Measurements from ENCODE around the gene APBA2. TPM values are rescaled to one million over a fixed set of nuclear protein-coding genes. Genes with fewer than 3 reads are reported as not detected.

Gene APBA2
- total and polyA plus RNA-seq, 3 donors from 2014 or later: 18.5 to 37.7 (median 29.5) TPM

DNA sequence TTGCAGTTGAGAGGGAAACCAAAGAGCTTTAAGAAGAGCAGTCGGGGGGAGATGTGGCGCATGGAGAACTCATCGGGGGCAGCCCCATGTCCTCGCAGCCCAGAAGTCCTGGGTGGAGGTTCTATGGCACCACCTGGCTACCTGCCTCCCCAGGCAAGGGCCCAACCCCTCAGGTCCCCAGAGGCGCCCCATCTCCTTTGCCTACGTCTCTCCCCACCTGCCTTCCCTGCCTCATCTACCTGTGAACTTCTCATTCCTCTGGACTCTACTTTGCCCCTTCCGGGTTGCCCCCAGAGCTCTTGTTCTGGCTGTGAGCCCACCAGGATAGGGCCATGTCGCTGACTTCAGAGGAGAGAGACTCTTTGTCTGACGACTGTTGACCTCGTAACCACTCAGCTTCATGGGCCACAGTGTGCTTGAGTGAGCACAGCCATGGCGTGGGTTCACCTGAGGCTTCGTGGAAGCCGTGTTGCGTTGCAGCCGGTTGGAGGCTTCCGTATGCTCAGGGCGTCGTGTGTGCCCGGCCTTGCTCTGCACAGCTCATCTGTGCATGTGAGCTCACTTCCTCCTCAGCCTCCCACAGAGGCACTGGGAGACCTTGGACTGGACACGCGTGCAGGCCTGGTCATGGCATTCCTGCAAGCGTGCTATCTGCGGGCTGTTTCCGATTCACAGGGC is 13.4 kb downstream of the APBA2 start:
- H3K9me3 ChIP-seq: no peaks in the 10 kb centered on the region
- 94% methylated on average over 23 to 24 of the region's 24 CpGs for WGBS, 2 donors
- DNase-seq: no peak
- intact Hi-C loops (cut with DNase I; ENCODE audit: low total_unique reads): no loop called here
- no peaks in the 10 kb centered on the region for H3K4me1 ChIP-seq
- no peaks in the 10 kb centered on the region for H3K27me3 ChIP-seq
- H3K27ac ChIP-seq: no peak overlapping the region
- no peaks in the 10 kb centered on the region for H3K36me3 ChIP-seq (ENCODE audit: low read depth, missing control alignments)
- TF ChIP-seq CTCF (IDR thresholded peaks at IDR 0.05): no peak
- no peak for TF ChIP-seq POLR2A (IDR thresholded peaks at IDR 0.05)
- H3K4me3 ChIP-seq: no peak overlapping the region

GRCh38 chr15:28900041-28900891 is 14.5 kb downstream of the APBA2 start:
- H3K4me1 ChIP-seq: no peaks in the 10 kb centered on the region
- intact Hi-C loops (cut with DNase I; ENCODE audit: low total_unique reads): no loop called here
- WGBS, 2 donors: 87 to 91% methylated on average over 12 to 18 of the region's 18 CpGs

GRCh38 chr15:28900892-28901586 is 15.3 kb downstream of the APBA2 start:
- intact Hi-C loops (cut with DNase I; ENCODE audit: low total_unique reads): no loop called here
- 96 to 97% methylated on average over 9 to 12 of the region's 13 CpGs for WGBS, 2 donors
- H3K27me3 ChIP-seq: no peaks in the 10 kb centered on the region
- H3K4me3 ChIP-seq: no peak overlapping the region
- no peaks in the 10 kb centered on the region for H3K9me3 ChIP-seq
- TF ChIP-seq CTCF (IDR thresholded peaks at IDR 0.05): no peak
- no peak for TF ChIP-seq POLR2A (IDR thresholded peaks at IDR 0.05)
- no peaks in the 10 kb centered on the region for H3K36me3 ChIP-seq (ENCODE audit: low read depth, missing control alignments)
- DNase-seq: no peak
- H3K27ac ChIP-seq: no peak overlapping the region
- no peaks in the 10 kb centered on the region for H3K4me1 ChIP-seq

More at GRCh38 chr15:28900041-28900891, 14.5 kb downstream of the APBA2 start:
- no peaks in the 10 kb centered on the region for H3K36me3 ChIP-seq (ENCODE audit: low read depth, missing control alignments)
- DNase-seq: no peak
- no peak for TF ChIP-seq CTCF (IDR thresholded peaks at IDR 0.05)
- TF ChIP-seq POLR2A (IDR thresholded peaks at IDR 0.05): no peak
- no peak overlapping the region for H3K4me3 ChIP-seq
- H3K9me3 ChIP-seq: no peaks in the 10 kb centered on the region
- H3K27ac ChIP-seq: no peak overlapping the region
- no peaks in the 10 kb centered on the region for H3K27me3 ChIP-seq

DNA sequence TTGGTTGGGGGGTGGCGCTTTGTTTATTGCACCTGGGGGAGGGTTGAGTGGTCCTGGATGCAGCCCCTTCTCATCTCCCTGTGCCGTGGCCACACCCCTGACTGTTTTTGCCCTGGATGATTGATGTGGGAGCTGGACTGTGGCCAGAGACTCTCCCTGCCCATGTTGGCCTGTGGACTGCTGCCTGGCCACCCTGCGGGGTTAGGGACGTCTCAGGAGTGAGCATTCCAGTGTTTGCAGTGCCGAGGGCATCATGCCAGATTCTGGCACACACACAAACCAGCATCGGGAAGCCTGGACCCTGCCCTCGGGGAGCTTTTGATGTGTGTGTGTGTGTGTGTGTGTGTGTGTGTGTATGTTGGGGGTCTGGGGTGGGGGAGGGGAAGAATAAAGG is 15.8 kb downstream of the APBA2 start:
- no peak for DNase-seq
- no peaks in the 10 kb centered on the region for H3K9me3 ChIP-seq
- H3K27me3 ChIP-seq: no peaks in the 10 kb centered on the region
- H3K27ac ChIP-seq: no peak overlapping the region
- no peak overlapping the region for H3K4me3 ChIP-seq
- TF ChIP-seq CTCF (IDR thresholded peaks at IDR 0.05): no peak
- TF ChIP-seq POLR2A (IDR thresholded peaks at IDR 0.05): no peak
- WGBS, 2 donors: 62 to 90% methylated on average over 2 to 7 of the region's 7 CpGs
- intact Hi-C loops (cut with DNase I; ENCODE audit: low total_unique reads): no loop called here
- no peaks in the 10 kb centered on the region for H3K36me3 ChIP-seq (ENCODE audit: low read depth, missing control alignments)
- no peaks in the 10 kb centered on the region for H3K4me1 ChIP-seq
